ENCODE data around the gene GALNT5.

GALNT5 gene

DNA sequence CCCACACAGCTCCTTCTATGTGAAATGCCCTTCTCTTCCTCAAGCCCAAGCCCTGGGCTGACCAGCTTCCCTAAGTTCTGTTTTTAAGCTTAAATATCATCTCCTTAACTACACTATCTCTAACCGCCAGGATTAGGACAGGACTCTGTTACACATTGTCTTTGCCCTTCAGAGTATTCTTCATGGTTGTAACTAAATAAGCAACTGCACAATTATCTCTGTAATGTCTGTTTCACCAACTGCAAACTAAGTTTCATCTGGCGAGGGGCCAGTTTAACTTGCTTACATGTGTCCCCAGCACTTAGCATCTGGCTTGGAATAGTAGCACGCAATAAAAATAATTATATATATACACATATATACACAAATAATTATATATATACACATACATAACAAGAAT, 69.2 kb downstream of the GALNT5 start:
- no peak for DNase-seq (ENCODE audit: insufficient read length, low spot score)
- no peak for FAIRE-seq
- TF ChIP-seq, protein P1, sequence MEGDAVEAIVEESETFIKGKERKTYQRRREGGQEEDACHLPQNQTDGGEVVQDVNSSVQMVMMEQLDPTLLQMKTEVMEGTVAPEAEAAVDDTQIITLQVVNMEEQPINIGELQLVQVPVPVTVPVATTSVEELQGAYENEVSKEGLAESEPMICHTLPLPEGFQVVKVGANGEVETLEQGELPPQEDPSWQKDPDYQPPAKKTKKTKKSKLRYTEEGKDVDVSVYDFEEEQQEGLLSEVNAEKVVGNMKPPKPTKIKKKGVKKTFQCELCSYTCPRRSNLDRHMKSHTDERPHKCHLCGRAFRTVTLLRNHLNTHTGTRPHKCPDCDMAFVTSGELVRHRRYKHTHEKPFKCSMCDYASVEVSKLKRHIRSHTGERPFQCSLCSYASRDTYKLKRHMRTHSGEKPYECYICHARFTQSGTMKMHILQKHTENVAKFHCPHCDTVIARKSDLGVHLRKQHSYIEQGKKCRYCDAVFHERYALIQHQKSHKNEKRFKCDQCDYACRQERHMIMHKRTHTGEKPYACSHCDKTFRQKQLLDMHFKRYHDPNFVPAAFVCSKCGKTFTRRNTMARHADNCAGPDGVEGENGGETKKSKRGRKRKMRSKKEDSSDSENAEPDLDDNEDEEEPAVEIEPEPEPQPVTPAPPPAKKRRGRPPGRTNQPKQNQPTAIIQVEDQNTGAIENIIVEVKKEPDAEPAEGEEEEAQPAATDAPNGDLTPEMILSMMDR (IDR thresholded peaks at IDR 0.05; ENCODE audit: insufficient read depth, missing control alignments), result no peak

DNA sequence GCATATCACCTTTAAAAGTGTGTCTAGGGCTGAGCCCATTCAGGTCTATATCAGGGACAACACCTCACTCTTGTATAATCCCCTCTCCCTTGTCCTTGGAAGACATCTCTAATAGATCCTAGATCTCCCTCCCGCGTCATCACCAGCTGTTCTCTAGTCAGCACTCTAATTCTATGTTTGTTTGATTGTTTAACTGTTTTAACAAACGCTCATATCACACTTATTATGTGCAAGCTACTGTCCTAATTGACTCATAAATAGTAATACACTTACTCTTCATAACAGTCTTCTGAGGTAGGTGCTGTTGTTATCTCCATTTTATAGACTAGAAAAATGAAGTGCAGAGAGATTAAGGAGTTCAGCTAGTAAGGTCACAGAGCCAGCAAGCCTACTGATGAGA, 69.7 kb downstream of the GALNT5 start:
- DNase-seq (ENCODE audit: insufficient read length, low spot score) (no peak), FAIRE-seq (no peak)
- TF ChIP-seq, protein P1 (IDR thresholded peaks at IDR 0.05; ENCODE audit: insufficient read depth, missing control alignments), result no peak

DNA sequence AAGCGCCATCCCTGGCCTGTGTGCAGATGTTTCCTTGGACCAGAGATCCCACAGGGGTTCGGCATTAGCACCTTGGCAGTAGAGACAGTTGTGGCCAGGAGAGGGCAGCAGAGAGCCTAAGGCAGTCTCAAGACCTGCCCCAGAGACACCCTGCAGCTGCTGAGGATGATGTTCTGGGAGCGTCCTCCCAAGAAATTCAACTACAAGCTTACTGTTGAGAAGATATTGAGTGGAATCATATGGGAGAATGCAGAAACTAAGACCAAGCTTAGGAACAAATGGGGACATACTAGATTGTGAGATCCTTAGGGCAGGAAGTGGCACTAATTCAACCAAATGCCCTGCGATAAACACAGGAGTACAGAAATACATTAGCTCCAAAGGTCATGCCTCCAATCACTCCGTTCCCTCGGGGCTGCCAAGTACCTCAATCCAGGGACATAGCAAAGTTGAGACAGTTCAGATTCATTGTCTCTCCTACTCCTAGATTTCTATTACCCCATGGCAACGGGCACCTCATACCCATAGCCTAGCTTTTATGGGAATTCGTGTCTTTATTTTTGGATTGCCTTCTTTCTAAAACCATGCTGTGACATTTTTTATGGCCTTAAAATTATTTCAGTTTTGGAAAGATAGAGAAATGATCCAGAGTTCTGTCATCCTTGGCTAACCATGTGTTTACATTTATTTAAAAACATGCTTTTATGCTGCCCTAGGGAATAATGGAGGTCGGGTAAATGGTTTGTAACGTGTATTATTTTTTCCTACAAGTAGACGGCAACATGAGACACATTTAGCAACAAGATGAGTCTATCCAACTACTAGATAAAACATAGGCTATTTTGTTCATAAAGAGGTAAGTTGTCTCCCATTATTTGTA, 70.4 kb downstream of the GALNT5 start:
- TF ChIP-seq, protein P1 (IDR thresholded peaks at IDR 0.05; ENCODE audit: insufficient read depth, missing control alignments), result peak; percentile 88
- peak; percentile 41 for DNase-seq (ENCODE audit: insufficient read length, low spot score)

DNA sequence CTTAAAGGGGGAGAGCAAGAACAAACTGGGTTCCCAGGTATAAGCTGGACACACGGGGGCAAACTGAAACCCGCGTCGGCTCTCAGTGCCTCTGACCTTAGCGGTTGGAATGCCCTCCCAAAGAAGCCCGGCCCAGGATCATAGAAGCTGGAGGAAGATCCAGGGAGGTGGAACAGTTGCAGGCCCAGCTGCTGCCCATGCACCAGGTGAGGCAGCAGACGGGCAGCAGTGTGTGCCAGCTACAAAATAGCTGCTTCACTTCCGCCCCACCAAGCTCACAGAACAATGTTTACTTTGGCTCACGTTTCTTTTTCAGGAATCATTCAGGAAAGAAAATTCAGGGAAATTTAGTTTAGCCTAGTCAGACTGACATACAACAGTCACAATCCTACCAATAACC, 72.0 kb downstream of the GALNT5 start:
- TF ChIP-seq, protein P1 (IDR thresholded peaks at IDR 0.05; ENCODE audit: insufficient read depth, missing control alignments), result no peak
- FAIRE-seq, result no peak
- DNase-seq (ENCODE audit: insufficient read length, low spot score), result no peak

More for the DNA sequence above, 70.4 kb downstream of the GALNT5 start:
- no peak for FAIRE-seq

DNA sequence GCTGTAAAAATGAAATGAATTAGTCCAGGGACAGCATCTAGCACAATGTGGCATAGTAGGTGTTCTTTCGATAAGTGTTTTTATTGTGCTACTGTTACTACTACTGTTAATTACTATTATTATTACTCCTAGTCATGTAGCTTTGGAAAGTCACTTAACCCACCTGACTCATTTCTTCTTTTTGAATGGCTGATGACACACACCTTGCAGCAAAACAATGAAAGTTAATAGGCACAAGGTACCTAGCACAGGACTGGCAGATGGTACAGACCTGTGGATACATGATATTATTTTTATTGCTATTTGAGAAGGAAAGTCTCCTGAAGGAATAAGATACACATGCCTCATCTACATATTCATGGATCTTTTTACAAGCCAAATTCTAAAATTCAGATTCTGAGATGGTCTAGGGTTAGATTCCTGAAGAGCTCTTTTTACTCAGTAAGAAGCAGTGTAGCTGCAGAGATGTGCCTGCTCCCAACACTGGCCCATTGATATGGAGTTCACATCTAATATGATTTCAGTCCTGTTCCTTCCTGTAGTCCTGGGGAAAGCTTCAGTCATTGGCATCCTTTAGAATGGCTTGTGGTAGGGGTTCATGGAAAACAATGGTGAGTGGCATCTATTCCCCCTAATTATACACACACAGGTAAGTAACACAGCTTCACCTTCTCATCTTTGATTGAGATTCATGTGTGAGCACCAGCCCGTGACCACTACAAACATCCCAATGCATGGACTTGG, 76.0 kb downstream of the GALNT5 start:
- FAIRE-seq, result no peak

DNA sequence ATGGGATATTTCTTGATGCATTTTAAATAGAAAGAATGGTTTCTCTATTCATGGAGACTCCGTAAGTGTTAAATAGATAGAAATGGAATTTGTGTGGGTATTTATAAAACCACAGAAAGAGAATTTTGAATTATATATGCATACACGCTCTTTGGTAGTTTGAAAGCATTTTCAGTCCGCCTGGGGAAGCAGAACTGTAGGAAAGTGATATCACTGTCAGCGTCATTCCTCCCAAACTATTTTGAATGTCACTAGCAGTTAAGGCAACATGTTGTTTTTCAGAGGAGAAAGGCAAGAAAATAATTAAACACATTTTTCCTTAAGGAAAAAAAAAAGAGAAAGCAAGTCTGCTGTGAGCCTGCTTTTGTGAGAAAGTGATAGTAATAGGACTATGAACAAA, 76.8 kb downstream of the GALNT5 start:
- TF ChIP-seq, protein P1 (IDR thresholded peaks at IDR 0.05; ENCODE audit: insufficient read depth, missing control alignments), result no peak
- FAIRE-seq (no peak), DNase-seq (ENCODE audit: insufficient read length, low spot score) (no peak)

More for the DNA sequence above, 76.0 kb downstream of the GALNT5 start:
- no peak for DNase-seq (ENCODE audit: insufficient read length, low spot score)
- TF ChIP-seq, protein P1 (IDR thresholded peaks at IDR 0.05; ENCODE audit: insufficient read depth, missing control alignments), result no peak
